HG02571 (cell line): ENCODE results near the gene KIT.

ENCODE experiments used
- ATAC-seq: cut with Tn5 transposase; IDR thresholded peaks from one replicate; pipeline ENCODE4 v1.9.1; 2021; ENCODE audit warnings: mild to moderate bottlenecking, moderate library complexity; ENCODE audit not compliant: unreplicated experiment

Gene KIT

DNA sequence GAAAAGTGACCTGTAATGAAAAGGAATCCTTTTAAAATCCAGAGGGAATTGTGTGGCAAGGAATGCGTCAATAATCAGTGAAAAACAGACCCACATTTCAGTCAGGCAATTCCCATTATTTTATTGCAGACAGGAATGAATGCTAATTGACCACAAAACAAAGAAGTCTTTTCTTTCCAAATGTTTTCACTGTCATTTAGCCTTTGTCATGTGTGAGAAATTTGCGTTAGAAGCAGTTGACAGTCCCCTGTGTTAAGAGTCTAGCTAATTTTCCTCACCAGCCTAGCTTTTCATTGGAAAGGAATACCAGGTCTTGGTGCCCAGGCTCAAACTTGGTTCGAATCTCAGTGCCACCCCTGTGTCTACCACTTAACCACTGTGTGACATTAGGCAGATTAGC is 83.4 kb downstream of the KIT start:
- ATAC-seq: no peak

GRCh38 chr4:54742636-54743399 is 85.1 kb downstream of the KIT start:
- no peak for ATAC-seq

GRCh38 chr4:54743562-54743961 is 85.8 kb downstream of the KIT start:
- no peak for ATAC-seq

GRCh38 chr4:54744487-54744886 is 86.7 kb downstream of the KIT start:
- ATAC-seq: no peak

DNA sequence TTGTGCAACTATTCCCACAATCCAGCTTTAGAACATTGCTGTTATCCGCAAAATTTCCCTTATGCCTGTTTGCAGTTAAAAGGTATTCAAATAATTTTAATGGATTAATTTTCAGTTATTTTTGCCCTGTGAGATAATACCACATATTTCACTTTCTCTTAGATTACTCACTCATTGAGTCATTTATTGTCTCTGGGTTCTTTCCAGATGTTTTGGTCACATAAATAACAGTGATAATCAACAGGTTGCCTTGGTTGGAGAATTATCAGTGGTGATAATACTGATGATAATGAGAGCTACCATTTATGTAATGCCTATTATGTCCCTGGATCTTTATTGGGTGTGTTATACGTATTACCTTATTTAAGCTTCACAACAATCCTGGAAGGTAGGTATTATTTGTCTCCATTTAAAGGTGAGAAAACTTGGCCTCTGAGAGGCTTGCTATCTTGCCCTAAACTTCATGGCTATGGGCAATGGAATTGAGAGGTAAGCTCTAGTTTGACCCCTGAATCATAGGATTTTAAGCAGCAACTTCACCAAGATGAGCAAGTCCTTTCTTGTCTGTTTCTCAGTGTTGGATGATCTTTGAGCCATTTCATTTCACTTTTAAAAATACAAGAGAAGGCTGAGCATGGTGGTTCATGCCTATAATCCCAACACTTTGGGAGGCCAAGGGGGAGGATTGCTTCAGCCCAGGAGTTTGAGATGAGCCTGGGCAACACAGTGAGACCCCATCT is 87.4 kb downstream of the KIT start:
- no peak for ATAC-seq

DNA sequence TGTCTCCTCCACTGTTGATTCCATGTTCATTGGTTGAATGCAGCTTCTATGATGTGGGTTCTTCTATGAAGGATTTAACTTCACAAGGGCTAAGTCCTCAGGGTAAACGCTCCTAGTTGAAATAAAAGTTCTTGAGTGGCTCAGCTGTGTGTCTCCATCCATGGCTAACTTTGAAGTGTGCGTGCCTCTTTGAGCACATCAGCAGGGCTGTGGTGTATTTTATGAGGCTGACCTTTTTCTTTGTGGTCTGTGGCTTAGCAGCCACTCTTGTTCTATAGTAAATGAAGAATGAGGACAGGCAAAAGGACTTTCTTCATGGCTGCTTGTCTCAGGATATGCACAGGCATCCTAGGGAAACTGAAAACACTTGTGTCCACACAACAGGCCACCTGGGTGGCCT is 88.5 kb downstream of the KIT start:
- no peak for ATAC-seq

GRCh38 chr4:54750341-54750740 is 92.6 kb downstream of the KIT start:
- no peak for ATAC-seq

GRCh38 chr4:54754394-54754793 is 96.6 kb downstream of the KIT start:
- no peak for ATAC-seq

DNA sequence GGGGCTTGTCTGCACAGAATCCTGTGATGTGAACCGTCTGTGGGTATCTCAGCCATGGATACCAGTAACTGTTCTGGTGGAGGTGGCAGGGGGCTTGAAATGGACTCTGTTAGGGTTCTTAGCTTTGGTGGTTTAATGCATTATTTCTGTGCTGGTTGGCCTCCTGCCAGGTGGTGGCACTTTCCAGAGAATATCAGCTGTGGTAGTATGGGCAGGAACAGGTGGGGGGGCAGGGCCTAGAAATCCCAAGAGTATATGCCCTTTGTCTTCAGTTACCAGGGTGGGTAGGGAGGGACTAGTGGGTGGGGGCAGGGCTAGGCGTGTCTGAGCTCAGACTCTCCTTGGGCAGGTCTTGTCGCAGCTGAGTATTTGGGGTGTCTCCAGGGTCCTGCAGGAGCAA is 106.7 kb downstream of the KIT start:
- no peak for ATAC-seq

GRCh38 chr4:54767376-54767775 is 109.6 kb downstream of the KIT start:
- no peak for ATAC-seq

- ATAC-seq: no peak
These were observed 115.3 kb downstream of the KIT start for GRCh38 chr4:54773022-54773421.

GRCh38 chr4:54779036-54779435 is 121.3 kb downstream of the KIT start:
- no peak for ATAC-seq

DNA sequence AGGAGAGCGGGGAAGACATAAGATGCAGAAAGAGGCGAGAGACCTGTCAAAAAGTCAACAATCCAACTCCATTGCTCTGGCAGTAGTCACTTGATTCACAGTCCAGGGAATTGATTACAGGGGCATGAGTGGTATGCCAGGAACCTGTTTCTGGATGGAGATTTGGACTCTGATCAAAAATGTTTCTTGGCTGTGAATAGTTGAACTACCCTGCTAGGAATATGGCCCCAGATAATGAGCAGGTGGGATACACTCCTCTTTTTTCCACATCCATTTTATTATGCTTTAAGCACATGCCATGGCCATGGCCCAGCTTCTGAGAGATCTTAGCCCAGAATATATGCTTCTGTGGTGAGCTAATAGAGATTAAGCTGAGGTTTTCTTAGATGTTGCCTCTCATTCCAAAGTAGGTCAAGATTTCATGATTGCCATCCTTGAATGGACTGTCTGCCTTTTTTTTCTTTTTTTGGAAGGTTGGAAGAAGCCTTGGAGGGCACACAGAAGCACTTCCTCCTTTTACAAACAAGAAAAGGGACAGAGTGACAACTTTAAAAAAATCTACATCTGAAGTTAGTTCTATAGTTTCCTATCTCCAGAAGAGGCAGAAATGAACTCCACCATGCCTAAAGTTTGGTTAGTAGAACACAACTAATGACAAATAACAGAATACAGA is 121.9 kb downstream of the KIT start:
- ATAC-seq: no peak

- no peak for ATAC-seq
These were observed 122.4 kb downstream of the KIT start for GRCh38 chr4:54780149-54780495.

DNA sequence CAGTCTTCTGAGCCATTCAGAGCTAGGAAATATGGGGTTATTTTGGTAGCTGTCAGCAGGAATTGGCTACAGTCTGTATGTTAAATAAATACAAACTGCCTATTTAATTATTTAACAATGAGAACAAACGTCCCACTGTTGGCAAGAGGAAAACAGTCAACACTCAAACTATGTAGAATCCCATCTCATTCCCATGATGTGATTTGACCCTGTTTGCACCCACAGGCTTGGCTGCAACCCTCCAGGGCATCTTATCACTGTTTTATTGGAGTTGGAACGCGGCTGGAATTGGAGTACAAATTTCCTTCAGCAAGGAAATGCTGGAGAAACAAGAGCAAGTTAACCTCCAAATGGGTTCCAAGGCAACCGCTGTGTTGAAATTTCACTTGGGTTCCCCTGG is 124.0 kb downstream of the KIT start:
- ATAC-seq: no peak

- ATAC-seq: no peak
These were observed 125.8 kb downstream of the KIT start for GRCh38 chr4:54783402-54784110.

GRCh38 chr4:54784161-54784671 is 126.5 kb downstream of the KIT start:
- ATAC-seq: no peak
